ENCODE measurements around the gene IGSF8.

GRCh38 chr1:160092366-160093068 lies 5.9 kb downstream of the IGSF8 start:
- TF ChIP-seq CTCF (IDR thresholded peaks at IDR 0.05) (no peak), POLR2A (IDR thresholded peaks at IDR 0.05) (no peak)
